DOHH2 (cell line): ENCODE data around the gene ANKMY1.

Source experiments
- H3F3A ChIP-seq: fragments of 200-600 bp; sonication (generic), shearing (Covaris generic); 2 replicates; pipeline ENCODE4 v1.6.0; 2016; ENCODE audit warnings: antibody characterized with exemption, mild to moderate bottlenecking; ENCODE audit not compliant: control insufficient read depth, insufficient read depth
- H3K27ac ChIP-seq: fragments of 200-600 bp; sonication (generic); 2 replicates; pipeline ENCODE4 v1.5.1; 2014; ENCODE audit warnings: low read depth, mild to moderate bottlenecking, low read length, moderate library complexity
- H3K27me3 ChIP-seq: fragments of 200-600 bp; sonication (generic); 2 replicates; pipeline ENCODE4 v1.6.1; 2014; ENCODE audit warnings: mild to moderate bottlenecking, low read length, mixed read lengths; ENCODE audit not compliant: control insufficient read depth
- H3K36me3 ChIP-seq: fragments of 200-600 bp; sonication (generic); 2 replicates; pipeline ENCODE4 v1.6.1; 2014; ENCODE audit warnings: mild to moderate bottlenecking, low read length, moderate library complexity, mixed read lengths; ENCODE audit not compliant: control insufficient read depth
- H3K4me1 ChIP-seq: fragments of 200-600 bp; sonication (generic); 2 replicates; pipeline ENCODE4 v1.6.1; 2014; ENCODE audit warnings: mild to moderate bottlenecking, low read length, mixed read lengths; ENCODE audit not compliant: control insufficient read depth
- H3K4me2 ChIP-seq: fragments of 200-600 bp; sonication (generic); 2 replicates; pipeline ENCODE4 v1.6.0; 2014; ENCODE audit warnings: mild to moderate bottlenecking, low read length, moderate library complexity
- H3K4me3 ChIP-seq: fragments of 200-600 bp; sonication (generic); 2 replicates; pipeline ENCODE4 v1.5.1; 2014; ENCODE audit warnings: mild to moderate bottlenecking, low read length, mixed read lengths
- H3K79me2 ChIP-seq: fragments of 200-600 bp; sonication (generic); 2 replicates; pipeline ENCODE4 v1.6.1; 2014; ENCODE audit warnings: mild to moderate bottlenecking, low read length, mixed read lengths; ENCODE audit not compliant: control insufficient read depth
- H3K9me2 ChIP-seq: fragments of 200-600 bp; sonication (generic); replicated peaks from 2 replicates; pipeline ENCODE4 v1.6.1; 2014; ENCODE audit warnings: mild to moderate bottlenecking, low read length, mixed read lengths; ENCODE audit not compliant: control insufficient read depth
- H3K9me3 ChIP-seq: fragments of 200-600 bp; sonication (generic); 2 replicates; pipeline ENCODE4 v1.6.1; 2014; ENCODE audit warnings: antibody characterized with exemption, low read length, mixed read lengths; ENCODE audit not compliant: control insufficient read depth, insufficient read depth
- H4K20me1 ChIP-seq: fragments of 200-600 bp; sonication (generic); 2 replicates; pipeline ENCODE4 v1.6.0; 2014; ENCODE audit warnings: low read depth, mild to moderate bottlenecking, antibody characterized with exemption, low read length, moderate library complexity; ENCODE audit not compliant: control insufficient read depth, insufficient read depth
- CTCF ChIP-seq: fragments of 200-600 bp; sonication (generic); IDR thresholded peaks from one replicate; pipeline ENCODE4 v1.5.1; 2014; ENCODE audit warnings: antibody characterized with exemption, mild to moderate bottlenecking, low read depth, low read length; ENCODE audit not compliant: poor library complexity, severe bottlenecking
- EZH2phosphoT487 ChIP-seq: fragments of 200-600 bp; sonication (generic); IDR thresholded peaks from 2 replicates; pipeline ENCODE4 v1.6.1; 2017; ENCODE audit warnings: borderline replicate concordance, mild to moderate bottlenecking, antibody characterized with exemption, low read length, moderate library complexity, mixed read lengths

Gene ANKMY1

GRCh38 chr2:240514631-240515030 is 43.2 kb downstream of the ANKMY1 start:
- H3K4me2 ChIP-seq, result peak overlapping the region; percentile 35; the same call in 1 of the 2 replicates
- H3K79me2 ChIP-seq, result no peaks in the 10 kb centered on the region
- peaks cover 12% of the 10 kb centered on the region for H3K4me1 ChIP-seq
- H3K27ac ChIP-seq, result peak overlapping the region; percentile 21
- H3K36me3 ChIP-seq, result peaks cover 19% of the 10 kb centered on the region
- H3K9me3 ChIP-seq, result no peaks in the 10 kb centered on the region
- H3F3A ChIP-seq, result no peaks in the 10 kb centered on the region
- no peaks in the 10 kb centered on the region for H3K9me2 ChIP-seq
- H4K20me1 ChIP-seq, result peaks cover 5% of the 10 kb centered on the region; the same call in 1 of the 2 replicates
- H3K4me3 ChIP-seq, result no peak overlapping the region
- TF ChIP-seq CTCF (no peak), EZH2phosphoT487 (no peak)
- H3K27me3 ChIP-seq, result no peaks in the 10 kb centered on the region

- H3K4me1 ChIP-seq, result peaks cover 12% of the 10 kb centered on the region
- H3K27me3 ChIP-seq, result no peaks in the 10 kb centered on the region
- no peak overlapping the region for H3K4me3 ChIP-seq
- peaks cover 19% of the 10 kb centered on the region for H3K36me3 ChIP-seq
- H3K79me2 ChIP-seq, result no peaks in the 10 kb centered on the region
- no peaks in the 10 kb centered on the region for H3F3A ChIP-seq
- H3K27ac ChIP-seq, result peak overlapping the region; percentile 21
- H4K20me1 ChIP-seq, result peaks cover 5% of the 10 kb centered on the region; the same call in 1 of the 2 replicates
- peak overlapping the region; percentile 35 for H3K4me2 ChIP-seq
- H3K9me2 ChIP-seq, result no peaks in the 10 kb centered on the region
- H3K9me3 ChIP-seq, result no peaks in the 10 kb centered on the region
- TF ChIP-seq EZH2phosphoT487 (no peak), CTCF (peak; percentile 96)
Observed at GRCh38 chr2:240513549-240514287, 44.1 kb downstream of the ANKMY1 start.

GRCh38 chr2:240512666-240513535 is 44.9 kb downstream of the ANKMY1 start:
- no peak overlapping the region for H3K4me2 ChIP-seq
- H3K79me2 ChIP-seq, result no peaks in the 10 kb centered on the region
- peaks cover 12% of the 10 kb centered on the region for H3K4me1 ChIP-seq
- no peaks in the 10 kb centered on the region for H3K9me3 ChIP-seq
- H4K20me1 ChIP-seq, result peaks cover 5% of the 10 kb centered on the region; the same call in 1 of the 2 replicates
- peaks cover 19% of the 10 kb centered on the region for H3K36me3 ChIP-seq
- no peak overlapping the region for H3K27ac ChIP-seq
- no peaks in the 10 kb centered on the region for H3K9me2 ChIP-seq
- no peaks in the 10 kb centered on the region for H3K27me3 ChIP-seq
- H3K4me3 ChIP-seq, result no peak overlapping the region
- H3F3A ChIP-seq, result no peaks in the 10 kb centered on the region
- no peak for TF ChIP-seq EZH2phosphoT487
- TF ChIP-seq CTCF, result no peak
